ENCODE data around the gene TMEM53.

Gene TMEM53

DNA sequence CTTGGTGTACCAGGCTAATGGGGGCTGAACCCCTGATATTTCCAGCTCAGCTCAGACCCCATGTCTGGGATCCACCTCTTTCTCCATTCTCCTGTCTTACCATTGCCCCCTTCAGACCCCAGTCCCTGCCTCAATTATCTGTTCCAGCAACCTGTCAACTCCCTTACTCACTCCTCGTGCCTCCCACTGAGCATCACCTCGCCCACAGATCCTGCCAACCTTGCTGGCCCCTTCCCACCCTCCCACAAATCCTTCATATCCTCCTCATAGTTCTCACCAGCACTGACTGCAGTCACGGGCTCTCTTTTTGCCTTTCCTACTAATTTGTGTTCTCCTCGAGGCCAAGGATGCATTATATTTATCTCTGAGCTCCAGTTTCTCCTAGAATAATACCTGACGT, 62.9 kb downstream of the TMEM53 start:
- no peak for TF ChIP-seq CTCF (IDR thresholded peaks at IDR 0.05; ENCODE audit: poor library complexity, severe bottlenecking)
- no peak overlapping the region for H3K27ac ChIP-seq (ENCODE audit: poor library complexity, severe bottlenecking)
- no peaks in the 10 kb centered on the region for H3K9me3 ChIP-seq (ENCODE audit: severe bottlenecking)
- ATAC-seq (ENCODE audit: low read depth) = no peak
- H3K36me3 ChIP-seq (ENCODE audit: low read depth) = no peaks in the 10 kb centered on the region
- no peaks in the 10 kb centered on the region for H3K27me3 ChIP-seq (ENCODE audit: insufficient read depth, poor library complexity, severe bottlenecking)
- no peak overlapping the region for H3K4me3 ChIP-seq (ENCODE audit: severe bottlenecking)
- H3K4me1 ChIP-seq (ENCODE audit: insufficient read depth, poor library complexity, severe bottlenecking) = peaks cover under 1% of the 10 kb centered on the region
- no peak for DNase-seq (ENCODE audit: low spot score)

DNA sequence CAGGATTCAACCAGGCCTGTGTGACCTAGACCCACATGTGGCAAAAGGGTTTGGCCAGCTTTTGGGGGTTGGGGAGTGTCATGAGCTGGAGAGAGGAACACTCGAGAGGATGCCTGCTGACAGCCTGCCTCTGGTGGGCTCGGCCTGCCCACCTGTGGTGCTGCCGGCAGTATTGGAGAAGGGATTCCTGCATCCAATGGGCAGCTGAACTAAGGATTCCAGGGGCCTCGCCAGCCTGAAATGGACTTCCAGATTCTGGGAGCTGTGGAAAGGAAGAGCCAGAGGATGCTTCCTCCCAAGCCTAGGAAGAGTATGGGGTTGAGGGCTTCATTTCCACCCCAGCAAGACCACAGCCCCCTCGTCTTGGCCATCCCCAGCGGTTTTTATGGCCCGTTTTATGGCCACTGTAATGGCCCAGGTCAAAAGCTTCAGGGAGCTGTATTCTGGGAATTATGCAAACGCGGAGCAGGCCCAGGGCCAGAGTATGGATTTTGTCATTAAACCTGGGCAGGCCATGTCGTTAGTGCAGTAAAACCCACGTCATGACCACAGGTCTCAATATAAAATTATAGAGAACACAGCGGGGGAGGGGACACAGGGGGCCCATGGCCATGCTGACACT, 63.6 kb downstream of the TMEM53 start:
- Histone ChIP-seq H3K4me1 (ENCODE audit: insufficient read depth, poor library complexity, severe bottlenecking) (peaks cover 8% of the 10 kb centered on the region), H3K9me3 (ENCODE audit: severe bottlenecking) (no peaks in the 10 kb centered on the region), H3K36me3 (ENCODE audit: low read depth) (no peaks in the 10 kb centered on the region), H3K27ac (ENCODE audit: poor library complexity, severe bottlenecking) (no peak overlapping the region), H3K4me3 (ENCODE audit: severe bottlenecking) (no peak overlapping the region), H3K27me3 (ENCODE audit: insufficient read depth, poor library complexity, severe bottlenecking) (no peaks in the 10 kb centered on the region)
- no peak for TF ChIP-seq CTCF (IDR thresholded peaks at IDR 0.05; ENCODE audit: poor library complexity, severe bottlenecking)
- DNase-seq (ENCODE audit: low spot score) (no peak), ATAC-seq (ENCODE audit: low read depth) (no peak)

DNA sequence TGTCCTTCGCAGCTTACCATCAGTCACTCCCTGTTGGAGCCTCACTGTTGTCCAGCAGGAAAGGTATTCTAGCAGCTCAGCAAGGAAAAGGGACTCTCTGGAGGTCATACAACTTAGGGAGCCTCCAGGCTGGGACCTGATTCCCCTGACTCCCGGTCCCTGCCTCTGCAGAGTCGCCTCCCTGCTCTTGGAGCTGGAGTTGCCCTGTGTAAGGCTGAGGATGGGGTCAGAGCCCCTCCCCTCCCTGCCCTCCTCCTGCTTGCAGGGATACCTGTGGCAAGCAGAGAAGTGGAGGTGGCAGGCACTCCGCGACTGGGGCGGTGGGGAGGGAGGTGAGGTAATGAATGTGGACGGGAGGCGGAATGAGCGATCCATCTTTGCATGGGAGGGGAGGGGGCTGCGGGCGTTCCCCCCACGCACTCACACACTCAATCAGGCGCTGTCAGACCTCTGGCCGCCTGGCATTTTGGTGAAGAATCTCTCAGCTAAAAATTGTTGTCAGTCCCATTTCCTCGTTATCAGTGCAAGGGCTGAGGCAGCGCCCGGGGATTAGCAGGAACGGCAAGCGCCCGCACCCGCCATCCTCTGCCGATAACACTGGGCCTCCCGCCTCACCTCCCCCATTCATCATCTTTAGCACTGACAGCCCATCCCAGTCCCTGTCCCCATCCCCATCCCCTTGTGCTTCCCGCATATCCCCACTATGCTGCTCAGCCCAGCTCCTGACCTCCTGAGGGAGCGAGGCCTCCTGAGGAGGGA, 64.3 kb downstream of the TMEM53 start:
- no peak; the same call in 2 of the 3 replicates for ATAC-seq (ENCODE audit: low read depth)
- no peak for DNase-seq (ENCODE audit: low spot score)
- no peak for TF ChIP-seq CTCF (IDR thresholded peaks at IDR 0.05; ENCODE audit: poor library complexity, severe bottlenecking)
- peaks cover 9% of the 10 kb centered on the region for H3K4me1 ChIP-seq (ENCODE audit: insufficient read depth, poor library complexity, severe bottlenecking)
- H3K4me3 ChIP-seq (ENCODE audit: severe bottlenecking) = no peak overlapping the region
- no peaks in the 10 kb centered on the region for H3K36me3 ChIP-seq (ENCODE audit: low read depth)
- no peaks in the 10 kb centered on the region for H3K27me3 ChIP-seq (ENCODE audit: insufficient read depth, poor library complexity, severe bottlenecking)
- no peak overlapping the region for H3K27ac ChIP-seq (ENCODE audit: poor library complexity, severe bottlenecking)
- H3K9me3 ChIP-seq (ENCODE audit: severe bottlenecking) = no peaks in the 10 kb centered on the region

DNA sequence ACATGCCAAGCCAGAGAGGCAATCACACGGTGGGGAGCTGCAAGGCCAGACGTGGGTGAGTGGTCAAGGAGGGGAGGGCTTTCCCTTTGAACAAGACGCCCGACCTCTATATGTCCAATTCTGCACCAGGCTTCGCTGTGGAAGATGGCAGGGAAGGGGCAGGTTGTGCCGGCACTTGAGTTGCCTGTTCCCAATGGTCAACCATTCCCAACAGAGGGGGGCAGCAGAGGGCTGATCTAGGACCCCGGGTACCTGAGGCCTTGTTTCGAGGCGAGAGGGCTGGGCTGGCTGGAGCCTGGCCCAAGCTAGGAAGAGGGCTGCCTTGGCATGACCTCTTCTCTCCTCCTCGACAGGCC, 64.9 kb downstream of the TMEM53 start:
- no peak overlapping the region for H3K27ac ChIP-seq (ENCODE audit: poor library complexity, severe bottlenecking)
- H3K4me1 ChIP-seq (ENCODE audit: insufficient read depth, poor library complexity, severe bottlenecking) = peaks cover 9% of the 10 kb centered on the region
- H3K27me3 ChIP-seq (ENCODE audit: insufficient read depth, poor library complexity, severe bottlenecking) = no peaks in the 10 kb centered on the region
- H3K9me3 ChIP-seq (ENCODE audit: severe bottlenecking) = no peaks in the 10 kb centered on the region
- DNase-seq (ENCODE audit: low spot score) = no peak
- H3K36me3 ChIP-seq (ENCODE audit: low read depth) = no peaks in the 10 kb centered on the region
- H3K4me3 ChIP-seq (ENCODE audit: severe bottlenecking) = no peak overlapping the region
- TF ChIP-seq CTCF (IDR thresholded peaks at IDR 0.05; ENCODE audit: poor library complexity, severe bottlenecking) = peak; percentile 47
- ATAC-seq (ENCODE audit: low read depth) = peak; percentile 42; the same call in 1 of the 3 replicates

- ATAC-seq (ENCODE audit: low read depth) (no peak), DNase-seq (ENCODE audit: low spot score) (no peak)
- Histone ChIP-seq H3K4me3 (ENCODE audit: severe bottlenecking) (no peak overlapping the region), H3K27ac (ENCODE audit: poor library complexity, severe bottlenecking) (no peak overlapping the region), H3K36me3 (ENCODE audit: low read depth) (no peaks in the 10 kb centered on the region), H3K27me3 (ENCODE audit: insufficient read depth, poor library complexity, severe bottlenecking) (no peaks in the 10 kb centered on the region), H3K4me1 (ENCODE audit: insufficient read depth, poor library complexity, severe bottlenecking) (peaks cover 9% of the 10 kb centered on the region), H3K9me3 (ENCODE audit: severe bottlenecking) (no peaks in the 10 kb centered on the region)
- TF ChIP-seq CTCF (IDR thresholded peaks at IDR 0.05; ENCODE audit: poor library complexity, severe bottlenecking) = peak; percentile 22
Measured at GRCh38 chr1:44608141-44608540, 66.1 kb downstream of the TMEM53 start.
